ENCODE measurements around the gene POLG2.

POLG2 gene

DNA sequence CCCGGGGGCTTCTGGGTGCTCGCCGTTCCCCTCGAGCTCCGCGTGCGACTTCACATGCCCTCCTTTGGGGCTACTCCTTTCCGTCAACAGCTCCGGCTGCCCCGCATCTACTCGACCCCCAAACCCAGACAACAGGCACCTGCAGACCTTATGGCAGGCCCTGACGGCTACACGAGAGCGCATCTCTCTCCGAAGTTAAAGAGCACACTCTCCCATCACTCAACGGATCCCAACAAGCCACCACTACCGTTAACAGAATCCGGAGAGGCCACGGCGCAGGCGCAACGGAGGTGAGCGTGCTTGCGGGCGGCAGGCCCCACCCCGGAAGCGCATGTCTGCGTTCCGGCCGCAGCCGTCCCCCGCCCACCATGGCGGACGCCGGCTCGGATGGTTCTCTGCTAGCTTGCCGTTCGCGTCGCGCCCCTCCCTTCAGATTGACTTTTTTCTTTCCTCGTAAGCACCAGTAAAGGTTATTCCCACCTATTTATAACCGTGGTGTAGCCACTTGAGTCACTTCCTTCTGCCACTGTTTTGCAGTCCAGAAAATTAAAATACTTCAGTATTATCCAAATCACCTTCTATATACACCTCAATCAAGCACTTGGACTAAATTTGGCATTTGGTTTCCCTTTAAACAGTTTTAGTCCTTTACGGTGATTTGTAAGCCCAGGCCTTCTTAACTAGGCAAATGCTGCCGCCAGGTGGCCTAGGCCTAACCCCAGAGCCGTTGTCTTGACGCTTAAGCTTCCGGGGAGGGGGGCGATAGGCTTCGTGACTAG lies at the start of gene POLG2:
POLG2 (minus strand) TSS at position 269 of the 779 bp plus-strand sequence; CDS start at position 183, 86 bp downstream.
- DNase-seq, result peak; percentile 52 to 92 (median 81)

DNA sequence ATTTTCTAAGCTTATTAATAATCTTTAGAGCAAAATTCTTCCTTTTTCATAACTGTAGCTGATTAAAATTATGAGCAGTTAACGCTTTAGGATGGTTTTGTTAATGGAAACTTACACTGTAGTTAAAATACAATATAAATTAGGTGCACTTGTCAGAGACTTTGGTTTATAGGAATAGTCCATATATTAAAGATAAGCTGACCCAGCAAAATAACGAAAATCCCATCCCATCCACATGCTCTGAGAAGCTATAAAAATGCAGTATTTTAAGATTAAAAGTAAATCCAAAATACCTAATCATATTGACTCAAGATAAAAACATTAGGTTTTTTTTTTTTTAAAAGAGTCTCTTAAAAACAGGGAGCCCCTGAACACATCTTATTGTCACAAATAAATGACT lies 47.9 kb upstream of the POLG2 start:
- no peak for DNase-seq

DNA sequence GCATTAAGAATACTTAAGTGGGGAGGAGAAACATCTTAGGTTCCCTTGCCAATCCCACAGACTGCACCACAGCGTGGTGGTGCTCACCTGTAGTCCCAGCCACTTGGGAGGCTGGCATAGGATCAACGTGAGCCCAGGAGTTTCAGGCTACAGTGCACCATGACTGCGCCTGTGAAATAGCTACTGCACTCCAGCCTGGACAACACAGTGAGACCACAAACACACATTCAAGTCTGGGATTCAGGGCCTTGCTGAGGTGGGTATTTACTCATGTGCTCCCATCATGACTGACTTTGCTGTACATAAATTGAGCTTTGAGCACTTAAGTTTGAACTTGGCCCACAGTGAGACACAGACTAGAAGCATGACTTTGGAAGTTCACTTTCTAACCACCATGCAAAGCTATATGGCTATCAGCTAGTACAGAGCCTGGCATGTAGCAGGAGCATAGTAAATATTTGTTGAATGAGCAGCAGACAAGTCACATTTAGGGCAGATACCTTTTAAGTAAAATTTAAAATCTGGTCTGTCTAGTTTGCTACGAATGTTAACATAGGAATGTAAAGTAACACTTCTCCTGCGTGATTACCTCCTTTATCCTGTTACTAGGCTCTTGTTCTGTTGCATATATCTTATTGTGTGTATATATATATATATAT lies 43.4 kb upstream of the POLG2 start:
- DNase-seq, result no peak

DNA sequence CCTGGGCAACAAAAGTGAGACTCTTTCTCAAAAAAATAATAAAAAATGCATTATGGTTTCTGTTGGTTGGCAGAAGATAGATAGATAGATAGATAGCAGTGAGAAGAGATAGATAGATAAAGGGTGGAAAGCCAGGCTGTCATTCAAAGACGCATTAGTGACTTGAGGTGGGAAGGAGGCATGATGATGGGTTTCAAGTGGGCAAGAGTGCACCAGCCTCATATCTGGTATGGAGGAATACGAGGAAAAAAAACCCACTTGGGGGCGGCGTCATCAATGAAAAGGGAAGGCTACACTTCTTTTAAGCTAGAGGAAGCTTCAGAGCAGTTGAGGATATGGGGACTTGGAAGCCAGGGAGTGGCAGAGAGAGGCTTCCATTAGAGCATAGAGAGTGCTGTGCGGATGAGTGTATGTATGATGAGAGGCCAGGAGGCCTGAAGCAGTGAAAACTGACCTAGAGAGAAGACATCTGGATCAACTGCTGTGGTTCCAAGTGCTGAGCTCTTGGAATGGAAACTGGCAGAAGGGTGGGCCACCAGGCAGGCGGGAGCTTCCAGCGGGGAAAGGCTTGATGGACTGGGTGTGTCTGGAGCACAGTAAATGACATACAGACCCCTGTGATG lies 41.8 kb upstream of the POLG2 start:
- no peak for DNase-seq

DNA sequence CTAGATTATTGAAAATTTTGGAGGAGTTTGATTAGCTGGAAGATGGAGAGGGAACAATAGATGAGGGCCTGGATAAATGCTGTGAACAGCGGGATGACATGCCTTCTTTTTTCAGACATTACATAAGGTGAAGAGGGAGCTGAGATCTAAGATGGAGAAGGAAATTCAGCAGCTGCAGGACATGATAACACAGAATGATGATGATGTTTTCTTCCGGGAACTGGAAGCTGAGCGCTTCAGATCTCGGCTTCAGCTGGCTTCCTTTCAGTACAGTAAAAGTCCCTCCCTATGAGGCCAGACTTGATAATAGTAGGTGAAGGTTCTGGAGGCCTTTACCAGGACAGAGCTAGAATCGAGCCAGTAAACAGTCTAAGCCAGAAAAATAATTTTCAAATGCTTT lies 40.6 kb upstream of the POLG2 start:
- no peak for DNase-seq

DNA sequence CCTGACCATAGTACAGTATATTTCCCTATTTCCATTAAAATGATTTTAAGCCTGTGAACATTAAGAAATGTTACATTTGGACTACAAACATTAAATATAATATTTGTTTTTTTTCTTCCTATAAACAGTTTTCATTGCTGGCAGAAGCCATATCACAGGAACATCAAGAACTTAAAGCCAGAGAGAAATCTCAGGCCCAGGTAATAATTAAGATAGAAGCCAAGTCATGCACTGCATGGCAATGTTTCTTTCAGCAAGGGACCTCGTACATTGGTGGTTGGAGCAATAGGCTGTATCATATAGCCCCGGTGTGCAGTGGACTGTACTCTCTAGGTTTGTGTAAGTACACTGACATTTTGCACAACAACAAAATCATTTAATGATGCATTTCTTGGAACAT lies 40.1 kb upstream of the POLG2 start:
- no peak for DNase-seq

DNA sequence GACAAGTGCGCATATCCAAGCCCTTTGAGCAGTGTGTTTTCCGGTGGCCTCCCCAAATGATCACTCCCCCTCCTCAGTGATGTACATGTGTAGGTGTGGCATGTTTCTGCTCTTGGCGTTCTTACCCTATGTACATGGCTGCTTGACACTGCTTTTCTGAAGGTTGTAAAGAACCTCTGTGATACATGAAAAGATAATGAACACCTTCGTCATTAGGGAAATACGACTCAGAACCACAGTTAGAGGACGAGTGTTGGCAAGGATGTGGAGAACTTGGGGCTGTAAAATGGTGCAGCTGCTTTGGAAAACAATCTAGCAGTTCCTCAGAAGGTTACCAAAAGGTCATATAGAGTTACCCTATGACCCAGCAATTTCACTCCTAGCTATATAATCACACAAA lies 38.5 kb upstream of the POLG2 start:
- DNase-seq, result no peak

DNA sequence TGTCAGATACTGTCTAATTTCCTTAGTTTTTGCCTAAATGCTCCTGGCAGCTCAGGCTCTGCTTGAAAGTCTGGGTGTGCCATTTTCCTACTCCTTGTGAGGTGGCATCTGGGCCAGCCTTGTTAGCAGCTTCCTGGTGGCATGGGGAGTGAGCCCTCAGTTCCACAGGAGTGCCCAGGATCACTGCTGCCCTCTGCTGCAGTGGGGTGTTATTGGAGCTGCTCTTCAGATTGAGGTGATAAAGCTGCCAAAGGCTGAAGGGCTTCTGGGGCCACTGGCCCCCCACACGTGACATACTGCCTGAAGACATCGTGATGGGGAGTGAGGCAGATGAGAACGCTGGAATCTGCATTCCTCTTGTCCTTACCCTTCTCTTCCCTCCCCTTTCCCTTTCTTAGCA lies 37.3 kb upstream of the POLG2 start:
- no peak for DNase-seq

DNA sequence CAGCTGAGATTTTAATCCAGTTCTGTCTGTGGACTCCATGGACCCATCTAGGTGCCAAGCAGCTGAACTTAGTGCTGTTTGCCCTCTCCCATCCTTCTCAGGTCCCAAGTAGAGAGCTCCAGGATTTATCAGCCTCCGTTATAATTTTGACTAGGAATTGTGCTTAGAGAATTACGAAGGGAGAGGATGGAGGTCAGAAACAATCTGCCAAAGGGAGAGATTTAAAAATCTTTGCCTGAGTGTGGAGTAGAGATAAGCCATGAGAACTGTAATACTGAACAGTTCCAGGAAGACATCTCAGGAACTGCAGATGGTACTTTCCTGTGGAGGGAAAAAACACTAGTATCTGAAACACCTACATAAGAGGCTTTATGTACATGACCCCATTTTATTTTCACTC lies 36.9 kb upstream of the POLG2 start:
- no peak for DNase-seq

DNA sequence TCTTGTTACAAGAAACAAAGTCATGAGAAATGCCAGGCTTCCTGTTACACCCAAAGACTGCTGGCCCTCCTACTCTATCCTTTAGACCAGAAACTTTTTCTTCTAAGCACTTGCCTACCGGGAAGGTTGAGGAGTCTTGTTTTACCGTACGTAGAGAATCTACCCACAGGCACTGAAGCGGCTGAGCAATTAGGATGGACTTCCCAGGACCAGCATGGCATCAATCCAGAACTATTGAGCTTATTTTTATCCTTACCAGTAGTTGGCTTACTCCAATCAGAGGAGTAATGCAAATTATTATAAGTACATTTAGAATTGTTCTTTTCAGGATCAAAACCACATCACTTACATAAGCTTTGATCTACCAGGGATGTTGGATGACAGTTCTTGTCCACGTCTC lies 35.6 kb upstream of the POLG2 start:
- DNase-seq, result no peak

DNA sequence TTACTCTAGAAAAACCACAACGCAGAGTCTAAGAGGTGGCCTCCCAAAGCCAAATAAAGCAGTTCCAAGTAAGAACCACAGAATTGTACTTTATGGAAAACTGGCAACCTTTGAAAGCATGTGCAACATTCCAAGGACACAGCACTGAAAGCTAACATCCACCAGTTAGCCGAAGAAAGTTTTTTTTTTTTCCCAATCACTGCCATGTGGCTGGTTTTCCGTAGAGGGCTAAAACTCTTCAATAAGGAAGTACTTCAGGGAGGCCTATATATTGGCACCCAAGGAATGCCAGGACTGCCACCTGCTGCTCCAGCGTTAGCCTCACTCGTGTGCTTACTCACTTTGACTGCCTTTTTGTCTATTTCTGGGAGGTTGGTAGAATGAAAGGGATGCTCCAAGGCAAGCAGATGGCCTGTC lies 35.1 kb upstream of the POLG2 start:
- DNase-seq, result no peak

DNA sequence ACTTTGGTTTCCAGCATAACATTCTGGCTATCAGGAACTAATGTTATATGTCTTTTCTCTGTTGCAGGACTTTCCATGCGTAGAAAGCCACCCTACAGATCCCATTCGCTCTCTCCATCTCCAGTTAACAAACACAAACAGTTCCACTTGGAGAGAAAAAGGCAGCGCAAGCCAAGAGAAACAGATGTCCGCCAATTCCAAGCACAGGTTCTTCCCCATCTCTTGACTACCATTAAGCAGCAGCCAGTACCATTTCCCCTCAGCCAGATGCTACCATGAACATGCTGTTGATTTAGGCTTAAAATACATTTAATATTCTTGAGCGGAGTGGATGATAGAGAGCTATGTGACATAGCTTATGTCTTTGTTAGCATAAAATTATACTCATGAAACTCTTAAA lies 32.4 kb upstream of the POLG2 start:
- DNase-seq, result no peak

DNA sequence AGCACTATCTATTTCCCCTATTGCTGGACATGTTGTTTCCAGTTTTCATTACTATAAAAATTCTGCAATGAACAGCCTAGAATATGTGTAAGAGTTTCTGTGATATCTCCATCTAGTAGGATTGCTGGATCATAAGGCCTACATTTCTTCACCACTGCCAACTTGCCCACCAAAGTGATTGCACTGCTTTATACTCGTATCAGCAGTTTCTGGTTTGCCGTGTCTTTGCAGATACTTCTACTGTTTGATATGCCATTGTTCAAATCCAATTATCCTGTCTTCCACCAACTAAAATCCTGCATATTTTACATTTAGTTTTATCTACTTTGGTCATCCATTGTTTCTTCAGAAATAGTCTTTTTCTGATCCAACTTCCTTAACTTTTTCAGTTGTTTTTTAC lies 31.1 kb upstream of the POLG2 start:
- DNase-seq, result no peak

DNA sequence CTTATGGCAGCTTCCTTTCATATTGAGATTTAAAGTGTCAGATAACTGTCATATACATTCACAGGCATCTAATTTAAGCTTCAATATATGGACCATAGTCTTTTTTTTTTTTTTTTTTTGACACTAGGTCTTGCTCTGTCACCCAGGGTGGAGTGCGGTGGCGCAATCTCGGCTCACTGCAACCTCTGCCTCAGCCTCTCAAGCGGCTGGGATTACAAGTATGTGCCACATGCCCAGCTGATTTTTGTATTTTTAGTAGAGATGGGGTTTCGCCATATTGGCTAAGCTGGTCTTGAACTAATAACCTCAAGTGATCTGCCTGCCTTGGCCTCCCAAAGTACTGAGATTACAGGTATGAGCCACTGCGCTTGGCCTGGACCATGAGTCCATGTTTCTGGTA lies 23.5 kb upstream of the POLG2 start:
- DNase-seq, result no peak

DNA sequence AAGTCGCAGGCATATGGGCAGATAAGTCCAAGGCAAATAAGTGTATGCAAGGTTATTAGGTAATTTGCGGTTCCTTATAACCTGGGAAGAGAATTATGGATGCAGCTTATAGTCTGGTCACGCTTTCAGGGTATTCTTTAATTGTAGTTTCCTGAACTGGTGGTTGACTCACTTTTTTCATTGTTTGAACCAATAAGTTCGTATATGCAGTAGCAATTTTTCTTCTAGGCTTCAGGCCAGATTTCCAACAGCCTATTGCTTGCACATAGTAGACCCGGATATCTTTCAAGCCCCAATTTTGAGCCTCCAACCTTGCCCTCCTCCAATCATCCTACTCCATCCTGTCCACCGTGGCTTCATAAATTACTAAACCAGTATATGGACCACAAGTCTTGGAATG lies 22.7 kb upstream of the POLG2 start:
- no peak for DNase-seq

DNA sequence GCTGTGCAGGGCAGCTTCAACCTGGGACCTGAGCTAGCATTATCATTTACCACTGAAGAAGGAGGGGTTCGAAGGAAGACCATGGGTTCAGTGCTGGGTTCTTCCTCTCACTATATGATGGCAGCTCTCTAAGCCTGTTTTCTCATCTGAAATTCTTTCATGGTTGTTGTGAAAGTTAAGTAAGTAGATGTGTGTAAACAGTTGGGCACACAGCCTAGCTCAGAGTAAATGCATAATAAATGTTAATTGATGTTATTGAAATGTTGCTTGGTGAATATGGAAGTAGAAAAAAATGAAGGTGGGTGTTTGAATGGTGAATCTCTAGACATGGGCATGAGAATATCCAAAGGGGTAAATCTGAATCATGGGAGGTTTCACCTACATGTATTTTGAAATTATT lies 19.0 kb upstream of the POLG2 start:
- no peak for DNase-seq

DNA sequence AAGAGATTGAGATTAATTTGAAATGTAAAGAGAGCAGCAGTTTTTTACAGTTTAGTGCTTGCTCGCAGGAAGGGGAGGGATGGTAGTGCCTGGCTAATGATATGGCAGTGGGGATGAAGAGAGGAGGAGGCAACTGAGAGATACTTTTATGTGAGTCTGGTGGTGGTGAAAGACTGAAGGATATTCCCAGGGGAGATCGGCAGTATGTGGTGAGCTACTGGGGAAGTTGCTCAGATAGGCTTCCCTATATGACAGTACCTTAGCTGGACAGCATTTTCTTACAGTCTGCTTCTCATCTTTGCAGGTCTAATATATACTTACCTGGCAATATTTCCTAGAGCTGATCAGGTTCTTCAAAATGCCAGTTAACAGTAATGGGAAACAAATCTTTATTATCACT lies 18.6 kb upstream of the POLG2 start:
- DNase-seq, result no peak

DNA sequence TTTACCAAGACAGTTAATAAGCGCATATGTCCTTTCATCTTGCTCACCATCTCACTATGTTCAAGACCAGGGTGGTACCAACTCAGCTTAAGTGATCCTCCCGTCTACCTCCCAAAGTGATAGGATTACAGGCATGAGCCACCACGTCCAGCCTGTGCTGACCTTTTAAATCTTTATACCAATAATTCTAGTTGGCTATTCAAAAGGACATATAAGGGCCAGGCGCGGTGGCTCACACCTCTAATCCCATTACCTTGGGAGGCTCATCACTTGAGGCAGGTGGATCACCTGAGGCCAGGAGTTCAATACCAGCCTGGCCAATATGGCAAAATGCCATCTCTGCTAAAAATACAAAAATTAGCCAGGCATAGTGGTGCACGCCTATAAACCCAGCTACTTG lies 12.3 kb upstream of the POLG2 start:
- DNase-seq, result no peak

DNA sequence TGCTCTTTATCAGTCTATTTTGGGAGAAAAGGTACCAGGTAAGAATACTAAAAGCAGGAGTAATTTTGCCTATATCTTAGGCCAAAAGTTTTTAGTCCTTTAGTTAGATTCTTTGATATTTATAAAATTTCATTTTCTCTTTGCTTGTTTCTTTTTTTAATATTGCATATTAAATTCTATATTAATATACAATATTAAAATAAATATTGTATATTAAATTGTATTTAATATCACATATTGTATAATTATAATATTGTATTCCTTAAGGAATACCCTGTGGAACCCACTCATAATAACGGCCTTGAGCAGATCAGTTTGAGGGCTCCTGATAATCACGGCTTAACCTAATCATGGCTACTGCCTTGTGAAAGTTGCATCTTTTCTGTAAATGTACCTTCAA lies 11.8 kb upstream of the POLG2 start:
- DNase-seq, result no peak

DNA sequence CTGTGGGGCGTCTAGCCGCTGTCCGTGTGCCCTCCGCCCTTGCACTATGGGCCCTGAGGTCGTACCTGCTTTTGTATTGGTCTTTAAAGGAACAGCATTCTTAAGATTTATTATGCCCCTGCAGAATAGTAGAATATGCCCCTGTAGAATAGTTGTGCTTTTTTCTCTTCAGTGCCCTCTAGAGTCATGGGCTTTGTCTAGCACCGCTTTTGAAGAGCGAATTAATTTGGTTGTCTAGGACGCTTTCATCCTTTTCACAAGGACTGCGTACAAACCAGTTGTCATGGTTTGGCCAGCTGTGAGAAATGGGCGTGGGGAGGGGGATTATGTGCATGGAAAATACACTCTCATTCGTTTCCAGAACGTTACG lies 10.5 kb upstream of the POLG2 start:
- DNase-seq, result peak in 8 of 51 donors; percentile 15 to 83 (median 38)

DNA sequence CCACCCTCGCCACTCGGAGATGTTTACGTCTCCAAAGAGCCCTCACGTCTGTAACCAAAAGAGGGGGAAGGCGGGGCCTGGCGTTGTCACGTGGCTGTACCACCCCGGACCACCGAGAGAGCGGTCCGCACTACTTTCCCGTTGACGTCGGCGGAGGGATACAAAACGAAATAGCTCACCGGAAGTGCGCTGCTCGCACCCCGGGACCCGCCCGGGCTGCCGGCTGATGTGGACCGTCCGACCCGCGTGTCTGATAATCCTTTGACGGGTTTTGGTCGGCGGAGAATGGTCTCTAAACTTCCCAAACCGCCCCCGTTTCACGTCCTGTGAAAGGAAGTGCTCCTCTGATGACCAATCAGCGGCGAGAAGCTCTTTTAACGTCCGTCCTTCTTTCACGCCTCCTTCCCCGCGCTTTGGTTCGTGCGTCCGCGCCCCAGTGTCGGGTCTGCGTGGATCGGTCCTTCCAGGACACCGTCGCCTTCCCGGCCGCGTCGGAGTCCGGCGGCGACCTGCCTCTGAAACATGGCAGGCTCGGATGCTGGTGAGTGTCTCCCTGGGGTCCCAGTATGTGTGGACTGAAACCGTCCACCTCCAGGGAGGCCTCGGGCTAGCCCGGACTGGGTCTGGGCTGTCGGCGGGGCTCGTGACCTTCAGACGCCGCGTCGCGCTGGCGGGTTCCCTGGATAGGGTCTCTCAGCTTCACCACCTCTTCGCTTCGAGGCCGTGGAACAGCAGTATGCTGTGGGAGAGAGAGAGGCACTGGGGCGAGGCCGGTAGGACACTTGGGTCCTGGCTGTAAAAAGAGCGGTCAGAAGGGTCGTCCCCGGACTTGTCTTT lies 9.9 kb upstream of the POLG2 start, which contains the start of gene CEP95:
CEP95 (plus strand) TSS at position 402 of the 837 bp plus-strand sequence; CDS start at position 523, 121 bp downstream.
- DNase-seq, result peak; percentile 80 to 100 (median 97)

DNA sequence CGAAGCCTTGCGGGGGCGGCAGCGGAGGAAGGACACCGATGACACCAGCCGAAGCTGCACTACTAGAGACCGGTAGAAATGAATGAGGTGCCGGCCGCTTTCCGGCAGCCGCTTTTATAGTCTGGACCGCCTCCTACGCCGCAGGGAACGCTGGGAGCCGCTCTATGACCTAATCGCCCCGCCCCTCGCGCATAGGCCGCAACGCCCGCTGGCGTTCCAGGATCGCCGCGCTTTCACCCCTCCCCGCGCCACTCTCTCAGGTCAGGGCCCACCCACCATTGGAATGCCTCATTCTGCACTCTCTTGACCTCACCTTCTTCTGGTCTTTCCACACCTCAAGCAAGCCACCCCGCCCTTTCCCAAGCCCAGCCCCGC lies 9.3 kb upstream of the POLG2 start, which contains the start of gene DDX5:
DDX5 (minus strand) TSS at position 89 of the 375 bp plus-strand sequence. CDS start 170 bp downstream, outside the sequence.
- DNase-seq, result peak; percentile 80 to 100 (median 96)
